Measurements from ENCODE around the gene EHMT1.

Gene EHMT1

DNA sequence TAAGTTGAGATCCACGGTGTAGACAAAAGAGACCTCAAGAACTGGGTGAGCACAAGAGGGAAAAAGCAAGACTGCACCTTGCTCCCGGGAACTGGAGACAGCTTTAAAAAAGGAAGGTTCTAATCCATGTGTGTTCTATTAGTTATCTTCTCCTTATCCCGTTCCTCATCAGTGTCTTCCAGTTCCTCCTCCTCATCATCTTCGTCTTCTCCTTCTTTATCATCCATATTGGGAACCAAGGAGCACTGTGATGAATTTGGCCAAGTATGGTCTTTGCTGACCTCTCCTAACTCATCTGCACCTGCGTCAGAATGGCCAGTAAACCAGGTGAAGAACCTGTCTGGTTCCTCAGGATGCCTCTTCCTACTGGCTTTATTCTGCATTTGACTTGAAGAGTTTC, 22.1 kb downstream of the EHMT1 start:
- TF ChIP-seq, protein P1, sequence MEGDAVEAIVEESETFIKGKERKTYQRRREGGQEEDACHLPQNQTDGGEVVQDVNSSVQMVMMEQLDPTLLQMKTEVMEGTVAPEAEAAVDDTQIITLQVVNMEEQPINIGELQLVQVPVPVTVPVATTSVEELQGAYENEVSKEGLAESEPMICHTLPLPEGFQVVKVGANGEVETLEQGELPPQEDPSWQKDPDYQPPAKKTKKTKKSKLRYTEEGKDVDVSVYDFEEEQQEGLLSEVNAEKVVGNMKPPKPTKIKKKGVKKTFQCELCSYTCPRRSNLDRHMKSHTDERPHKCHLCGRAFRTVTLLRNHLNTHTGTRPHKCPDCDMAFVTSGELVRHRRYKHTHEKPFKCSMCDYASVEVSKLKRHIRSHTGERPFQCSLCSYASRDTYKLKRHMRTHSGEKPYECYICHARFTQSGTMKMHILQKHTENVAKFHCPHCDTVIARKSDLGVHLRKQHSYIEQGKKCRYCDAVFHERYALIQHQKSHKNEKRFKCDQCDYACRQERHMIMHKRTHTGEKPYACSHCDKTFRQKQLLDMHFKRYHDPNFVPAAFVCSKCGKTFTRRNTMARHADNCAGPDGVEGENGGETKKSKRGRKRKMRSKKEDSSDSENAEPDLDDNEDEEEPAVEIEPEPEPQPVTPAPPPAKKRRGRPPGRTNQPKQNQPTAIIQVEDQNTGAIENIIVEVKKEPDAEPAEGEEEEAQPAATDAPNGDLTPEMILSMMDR (IDR thresholded peaks at IDR 0.05; ENCODE audit: low read depth, low read length): no peak

DNA sequence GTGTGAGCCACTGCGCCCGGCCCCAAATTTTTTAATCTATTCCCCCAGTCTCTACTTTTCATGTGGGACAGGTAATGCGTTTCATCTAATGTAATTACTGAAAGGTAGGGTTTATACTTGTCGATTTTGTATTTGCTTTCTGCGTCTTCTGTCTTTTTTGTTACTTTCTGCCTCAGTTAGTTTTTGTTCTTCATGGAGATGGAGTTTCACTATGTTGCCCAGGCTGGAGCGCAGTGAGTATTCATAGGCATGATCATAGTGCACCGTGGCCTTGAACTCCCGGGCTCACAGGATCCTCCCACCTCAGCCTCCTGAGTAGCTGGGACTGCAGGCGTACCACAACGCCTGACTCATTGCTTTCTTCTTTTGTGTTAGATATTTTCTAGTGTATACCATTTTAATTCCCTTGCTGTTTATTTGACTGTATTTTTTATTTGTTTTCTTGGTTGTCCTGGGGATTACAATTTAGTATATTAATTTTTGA, 23.4 kb downstream of the EHMT1 start:
- TF ChIP-seq, protein P1 (IDR thresholded peaks at IDR 0.05; ENCODE audit: low read depth, low read length): no peak
- DNase-seq (ENCODE audit: extremely low read depth, low read depth): no peak

More for the DNA sequence above, 22.1 kb downstream of the EHMT1 start:
- DNase-seq (ENCODE audit: extremely low read depth, low read depth): no peak

GRCh38 chr9:137642892-137643291, 24.1 kb downstream of the EHMT1 start:
- no peak for DNase-seq (ENCODE audit: extremely low read depth, low read depth)
- TF ChIP-seq, protein P1 (IDR thresholded peaks at IDR 0.05; ENCODE audit: low read depth, low read length): no peak

GRCh38 chr9:137643921-137644320, 25.1 kb downstream of the EHMT1 start:
- DNase-seq (ENCODE audit: extremely low read depth, low read depth): no peak
- TF ChIP-seq, protein P1 (IDR thresholded peaks at IDR 0.05; ENCODE audit: low read depth, low read length): no peak

- TF ChIP-seq, protein P1 (IDR thresholded peaks at IDR 0.05; ENCODE audit: low read depth, low read length): no peak
- DNase-seq (ENCODE audit: extremely low read depth, low read depth): no peak
These were observed 26.4 kb downstream of the EHMT1 start for GRCh38 chr9:137645211-137645610.

DNA sequence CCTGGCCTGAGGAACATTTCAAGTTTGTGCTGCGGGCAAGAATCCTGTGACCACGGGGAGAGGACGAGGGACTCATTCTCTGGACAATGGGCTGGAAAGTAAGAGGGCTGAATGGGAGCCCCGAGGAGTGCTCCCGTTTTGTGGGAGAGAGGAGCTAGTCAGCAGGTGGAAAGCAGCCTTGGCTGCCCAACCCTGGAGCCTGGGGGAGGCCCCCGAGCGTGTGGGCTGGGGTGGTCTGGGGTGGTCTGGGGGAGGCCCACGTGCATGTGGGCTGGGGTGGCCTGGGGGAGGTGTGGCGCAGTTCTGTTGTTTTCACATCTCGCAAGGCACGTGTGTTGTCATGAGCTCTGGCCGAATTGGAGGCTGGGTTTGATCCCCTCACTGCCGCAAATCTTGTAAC, 27.5 kb downstream of the EHMT1 start:
- no peak for DNase-seq (ENCODE audit: extremely low read depth, low read depth)

GRCh38 chr9:137647096-137647714, 28.4 kb downstream of the EHMT1 start:
- TF ChIP-seq, protein P1 (IDR thresholded peaks at IDR 0.05; ENCODE audit: low read depth, low read length): no peak
- DNase-seq (ENCODE audit: extremely low read depth, low read depth): no peak

More for the DNA sequence above, 27.5 kb downstream of the EHMT1 start:
- TF ChIP-seq, protein P1 (IDR thresholded peaks at IDR 0.05; ENCODE audit: low read depth, low read length): no peak
